Islet precursor cell (in vitro differentiated cells): ENCODE data around the gene CETP.

Experiments used
- DNase-seq: peaks from one replicate; pipeline ENCODE4 v3.0.0-alpha.2; 2018

The CETP gene

GRCh38 chr16:57024894-57025680 lies 63.3 kb downstream of the CETP start:
- DNase-seq = no peak

GRCh38 chr16:57025941-57026777 lies 64.4 kb downstream of the CETP start:
- no peak for DNase-seq

- no peak for DNase-seq
Measured at GRCh38 chr16:57026778-57027062, 65.0 kb downstream of the CETP start.

- no peak for DNase-seq
Measured at GRCh38 chr16:57027067-57027466, 65.3 kb downstream of the CETP start.

- peak; percentile 70 for DNase-seq
Measured at GRCh38 chr16:57028086-57028485, 66.3 kb downstream of the CETP start.

GRCh38 chr16:57029161-57030160 lies 67.7 kb downstream of the CETP start:
- DNase-seq = peak; percentile 92

- no peak for DNase-seq
Measured at GRCh38 chr16:57030346-57030902, 68.7 kb downstream of the CETP start.

GRCh38 chr16:57031156-57031555 lies 69.4 kb downstream of the CETP start:
- DNase-seq = no peak

- no peak for DNase-seq
Measured at GRCh38 chr16:57032346-57032745, 70.6 kb downstream of the CETP start.

- no peak for DNase-seq
Measured at GRCh38 chr16:57032931-57033330, 71.2 kb downstream of the CETP start.
